Astrocyte of the hippocampus (primary cell): ENCODE data around the gene RFLNA.
A peak's percentile ranks its signal among the peaks of the same experiment; 100 is the strongest.

Source experiments
- DNase-seq: peaks from one replicate; pipeline ENCODE4 v3.0.0; 2011; ENCODE audit warnings: low read depth, low spot score

The RFLNA gene

DNA sequence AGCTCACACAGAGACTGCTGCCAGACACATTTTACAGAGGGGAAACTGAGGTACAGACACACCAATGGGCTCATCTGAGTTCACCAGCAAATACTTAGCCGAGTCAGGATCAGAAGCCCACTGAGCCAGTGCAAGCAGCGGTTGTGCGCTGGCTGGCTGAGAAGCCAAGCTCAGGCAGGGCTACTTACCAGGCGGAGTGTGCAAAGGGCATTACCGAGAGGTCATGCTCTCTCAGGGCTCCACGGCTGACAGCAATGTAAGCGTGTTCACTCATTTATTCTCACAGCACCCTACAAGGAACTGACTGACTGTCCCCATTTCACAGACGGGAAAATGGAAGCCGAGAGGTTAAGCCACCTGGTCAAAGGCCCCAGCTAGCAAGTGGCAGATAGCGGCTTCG, 63.7 kb downstream of the RFLNA start:
- no peak for DNase-seq

DNA sequence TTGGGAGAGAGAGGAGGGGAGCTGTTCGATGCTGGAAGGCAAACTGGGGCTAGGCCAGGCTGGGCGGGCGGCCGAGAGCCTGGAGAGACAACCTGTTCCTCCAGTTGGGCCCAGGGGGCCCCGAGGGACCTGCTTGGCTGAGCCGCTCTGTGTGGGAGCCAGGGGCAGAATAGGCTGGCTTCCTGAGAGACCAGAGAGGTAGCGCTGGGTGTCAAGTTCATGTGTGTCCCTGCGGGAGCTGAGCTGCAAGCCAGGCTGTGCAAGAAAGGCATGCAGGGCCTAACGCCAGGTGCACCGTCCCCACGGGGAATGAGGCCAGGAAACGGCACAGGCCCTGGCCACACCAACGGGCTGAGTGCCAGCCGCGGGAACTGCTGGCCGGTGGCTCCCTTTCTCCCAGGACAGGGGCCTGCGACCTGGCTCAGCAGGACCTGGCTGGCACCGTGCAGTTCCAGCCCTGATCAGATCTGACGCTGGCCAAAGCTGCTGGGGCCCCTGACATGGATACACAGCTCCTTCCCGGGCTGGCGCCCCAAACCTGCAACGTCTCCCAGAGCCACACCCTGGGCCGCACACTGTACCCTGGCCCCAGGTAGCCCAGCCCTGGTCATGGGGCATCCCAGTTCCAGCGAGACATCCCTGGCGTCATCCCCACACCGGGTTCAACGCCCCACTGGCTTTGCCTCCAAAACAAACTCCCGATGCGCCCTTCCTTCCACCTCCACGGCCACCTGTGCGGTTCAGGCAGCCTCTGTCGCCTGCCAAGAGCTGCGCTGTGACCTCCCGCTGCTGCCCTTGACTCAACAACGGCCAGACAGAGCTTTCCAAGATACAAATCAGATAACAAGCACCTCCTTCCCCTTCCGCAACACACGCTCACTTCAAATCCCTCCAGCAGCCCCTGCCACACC, 65.0 kb downstream of the RFLNA start:
- DNase-seq = peak; percentile 66

DNA sequence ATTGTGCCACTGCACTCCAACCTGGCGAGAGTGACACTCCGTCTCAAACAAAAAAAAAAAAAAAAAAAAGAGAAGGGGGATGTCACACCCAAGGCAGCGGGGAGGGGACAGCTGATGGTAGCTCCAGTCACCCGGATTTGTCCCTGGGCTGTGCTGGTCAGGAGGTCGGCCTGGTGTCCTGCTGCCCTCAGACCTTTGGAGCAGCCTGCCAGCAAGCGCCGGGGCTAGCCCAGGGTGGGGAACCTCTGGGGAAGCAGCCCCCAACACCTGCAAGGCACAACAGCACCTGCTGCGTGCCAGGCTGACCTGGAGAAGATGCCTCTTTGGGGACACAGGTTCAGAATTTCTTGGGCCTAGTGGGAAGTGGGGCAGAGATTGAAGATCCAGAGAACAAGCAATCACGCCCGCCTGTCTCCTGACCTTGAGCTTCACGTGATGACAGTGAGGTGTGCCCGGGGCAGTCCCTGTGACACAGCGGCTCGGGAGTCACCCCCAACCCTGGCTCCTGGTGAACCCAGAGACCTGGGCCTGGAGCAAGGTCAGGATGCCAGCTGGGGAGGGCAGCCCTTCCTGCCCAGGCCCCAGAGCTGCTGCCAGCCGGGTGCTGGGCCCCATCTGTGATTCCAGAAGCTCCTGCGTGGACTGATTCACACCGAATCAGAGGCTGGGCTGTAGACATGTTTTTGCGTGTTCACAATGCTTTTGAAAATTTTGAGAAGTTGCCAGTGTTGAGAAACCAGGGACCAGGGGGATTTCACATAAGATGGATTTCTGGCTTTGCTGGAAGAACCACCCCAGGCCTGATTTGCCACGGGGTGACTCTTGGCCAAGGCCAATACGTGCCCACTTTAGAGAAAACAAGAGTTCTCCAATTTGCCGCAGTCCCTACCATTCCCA, 66.4 kb downstream of the RFLNA start:
- no peak for DNase-seq

GRCh38 chr12:124361996-124362395, 67.1 kb downstream of the RFLNA start:
- no peak for DNase-seq

DNA sequence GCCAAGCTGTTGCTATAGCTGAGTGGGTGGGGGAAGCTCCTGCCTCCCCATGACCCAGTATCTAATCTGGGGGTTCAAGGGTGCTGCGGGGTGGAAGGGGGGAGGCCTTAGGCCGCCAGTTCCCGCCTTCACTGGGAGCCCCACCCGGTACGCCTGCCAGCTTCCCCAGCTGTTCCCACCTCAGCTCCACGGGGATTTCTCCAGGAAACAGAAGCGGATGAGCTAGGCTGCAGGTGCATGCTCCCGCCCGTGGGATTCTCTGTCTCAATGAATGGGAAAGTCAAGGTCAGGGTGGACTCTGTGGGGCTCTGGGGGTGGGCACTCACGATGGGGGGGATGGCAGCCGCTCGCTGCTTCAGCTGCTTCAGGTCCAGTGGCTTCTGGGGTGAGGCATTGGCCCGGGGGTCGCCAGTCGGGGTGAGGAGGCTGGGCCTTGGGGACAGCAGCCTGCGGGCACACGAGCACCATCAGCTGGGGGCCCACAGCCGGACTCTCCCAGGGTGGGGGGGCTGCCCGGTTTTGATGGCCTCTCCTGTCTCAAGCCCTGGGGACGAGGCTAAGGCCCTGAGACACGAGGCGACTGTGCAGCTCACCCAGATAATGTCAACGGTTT, 68.6 kb downstream of the RFLNA start:
- DNase-seq = no peak

DNA sequence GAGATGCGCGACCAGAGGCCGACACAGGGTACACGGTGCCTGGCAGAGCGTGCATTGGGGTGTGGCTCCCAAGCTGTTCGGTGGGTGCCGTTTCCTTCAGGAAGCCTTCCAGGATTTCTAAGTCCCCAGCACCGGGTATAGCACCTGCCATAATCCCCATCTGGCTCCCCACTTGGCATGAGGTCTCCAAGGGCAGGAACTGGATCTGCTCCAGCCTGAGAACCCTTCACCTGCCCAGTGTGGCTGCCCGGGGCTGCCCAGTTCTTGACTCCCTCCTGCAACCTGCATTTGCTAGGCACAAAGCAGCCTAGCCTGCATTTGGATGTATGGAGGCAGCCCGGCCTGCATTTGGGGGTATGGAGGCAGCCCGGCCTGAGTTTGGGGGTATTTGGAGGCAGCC, 69.7 kb downstream of the RFLNA start:
- no peak for DNase-seq
